Mammary epithelial cell (primary cell): Measurements from ENCODE around the gene CMTM5.

ENCODE experiments used
- EZH2 ChIP-seq: IDR thresholded peaks from 2 replicates; pipeline ENCODE4 v1.6.1; 2012; ENCODE audit warnings: low read length, inconsistent platforms, borderline replicate concordance
- TF ChIP-seq, protein P1 (sequence below), 2 donors: IDR thresholded peaks in 1 of 2; conservative IDR thresholded peaks in 1 of 2; 2 replicates each; pipeline ENCODE4 v1.5.1; 2011 to 2012; ENCODE audit warnings: inconsistent platforms in 2 of 2, low read length in 2 of 2, mild to moderate bottlenecking in 2 of 2, control low read depth in 1 of 2, low read depth in 1 of 2; ENCODE audit not compliant: insufficient read depth in 1 of 2; ENCODE audit errors: extremely low read depth in 1 of 2

DNA sequence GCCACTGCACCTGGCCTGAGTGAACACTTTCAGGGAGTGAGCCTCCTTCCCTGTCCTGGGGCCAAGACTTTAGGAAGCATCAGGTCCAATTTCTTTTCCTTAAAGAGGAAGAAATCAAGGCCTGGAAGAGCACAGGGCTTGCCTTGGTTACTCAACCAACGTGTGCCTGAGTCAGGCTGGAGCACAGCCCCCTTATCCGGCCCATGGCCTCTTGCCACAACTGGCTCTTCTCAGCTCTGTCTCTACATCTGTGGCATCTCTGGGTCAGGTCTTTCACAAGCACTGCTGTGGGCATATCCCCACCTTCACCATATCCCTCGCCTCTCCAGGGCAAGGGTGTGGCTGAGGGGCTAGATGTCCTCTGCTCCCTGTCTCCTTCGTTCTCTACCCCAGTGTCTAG is 24.4 kb downstream of the CMTM5 start:
- TF ChIP-seq, protein P1, sequence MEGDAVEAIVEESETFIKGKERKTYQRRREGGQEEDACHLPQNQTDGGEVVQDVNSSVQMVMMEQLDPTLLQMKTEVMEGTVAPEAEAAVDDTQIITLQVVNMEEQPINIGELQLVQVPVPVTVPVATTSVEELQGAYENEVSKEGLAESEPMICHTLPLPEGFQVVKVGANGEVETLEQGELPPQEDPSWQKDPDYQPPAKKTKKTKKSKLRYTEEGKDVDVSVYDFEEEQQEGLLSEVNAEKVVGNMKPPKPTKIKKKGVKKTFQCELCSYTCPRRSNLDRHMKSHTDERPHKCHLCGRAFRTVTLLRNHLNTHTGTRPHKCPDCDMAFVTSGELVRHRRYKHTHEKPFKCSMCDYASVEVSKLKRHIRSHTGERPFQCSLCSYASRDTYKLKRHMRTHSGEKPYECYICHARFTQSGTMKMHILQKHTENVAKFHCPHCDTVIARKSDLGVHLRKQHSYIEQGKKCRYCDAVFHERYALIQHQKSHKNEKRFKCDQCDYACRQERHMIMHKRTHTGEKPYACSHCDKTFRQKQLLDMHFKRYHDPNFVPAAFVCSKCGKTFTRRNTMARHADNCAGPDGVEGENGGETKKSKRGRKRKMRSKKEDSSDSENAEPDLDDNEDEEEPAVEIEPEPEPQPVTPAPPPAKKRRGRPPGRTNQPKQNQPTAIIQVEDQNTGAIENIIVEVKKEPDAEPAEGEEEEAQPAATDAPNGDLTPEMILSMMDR (conservative IDR thresholded peaks at IDR 0.05 in 1 of 2, IDR thresholded peaks at IDR 0.05 in 1 of 2; ENCODE audit: extremely low read depth in 1 of 2, insufficient read depth in 1 of 2, low read depth in 1 of 2, low read length in 2 of 2), result no peak
- no peak for TF ChIP-seq EZH2
